ENCODE results near the gene NXPE3.

- no peak for TF ChIP-seq POLR2A (IDR thresholded peaks at IDR 0.05; ENCODE audit: low read depth, low read length)
- TF ChIP-seq POLR2AphosphoS5 (IDR thresholded peaks at IDR 0.05; ENCODE audit: low read depth, low read length) = no peak
Observed at GRCh38 chr3:101853982-101854381, 75.0 kb downstream of the NXPE3 start.
